Measurements from ENCODE around the gene RPH3AL.

- TF ChIP-seq CTCF (IDR thresholded peaks at IDR 0.05) (no peak), POLR2A (IDR thresholded peaks at IDR 0.05) (no peak), POLR2AphosphoS5 (IDR thresholded peaks at IDR 0.05) (no peak)
These were observed 30.3 kb upstream of the RPH3AL start for GRCh38 chr17:382644-383533.
